GM12892 (cell line): ENCODE results near the gene SLC25A22.

ENCODE experiments used
- POLR2A ChIP-seq: IDR thresholded peaks from 2 replicates; pipeline ENCODE4 v1.6.1; 2011; ENCODE audit warnings: low read depth, low read length, control low read depth
- POLR2AphosphoS5 ChIP-seq: IDR thresholded peaks from 2 replicates; pipeline ENCODE4 v1.6.1; 2011; ENCODE audit warnings: low read depth, low read length, control low read depth
- TAF1 ChIP-seq: IDR thresholded peaks from 2 replicates; pipeline ENCODE4 v1.6.1; 2011; ENCODE audit warnings: low read depth, mild to moderate bottlenecking, control low read depth, low read length, borderline replicate concordance

DNA sequence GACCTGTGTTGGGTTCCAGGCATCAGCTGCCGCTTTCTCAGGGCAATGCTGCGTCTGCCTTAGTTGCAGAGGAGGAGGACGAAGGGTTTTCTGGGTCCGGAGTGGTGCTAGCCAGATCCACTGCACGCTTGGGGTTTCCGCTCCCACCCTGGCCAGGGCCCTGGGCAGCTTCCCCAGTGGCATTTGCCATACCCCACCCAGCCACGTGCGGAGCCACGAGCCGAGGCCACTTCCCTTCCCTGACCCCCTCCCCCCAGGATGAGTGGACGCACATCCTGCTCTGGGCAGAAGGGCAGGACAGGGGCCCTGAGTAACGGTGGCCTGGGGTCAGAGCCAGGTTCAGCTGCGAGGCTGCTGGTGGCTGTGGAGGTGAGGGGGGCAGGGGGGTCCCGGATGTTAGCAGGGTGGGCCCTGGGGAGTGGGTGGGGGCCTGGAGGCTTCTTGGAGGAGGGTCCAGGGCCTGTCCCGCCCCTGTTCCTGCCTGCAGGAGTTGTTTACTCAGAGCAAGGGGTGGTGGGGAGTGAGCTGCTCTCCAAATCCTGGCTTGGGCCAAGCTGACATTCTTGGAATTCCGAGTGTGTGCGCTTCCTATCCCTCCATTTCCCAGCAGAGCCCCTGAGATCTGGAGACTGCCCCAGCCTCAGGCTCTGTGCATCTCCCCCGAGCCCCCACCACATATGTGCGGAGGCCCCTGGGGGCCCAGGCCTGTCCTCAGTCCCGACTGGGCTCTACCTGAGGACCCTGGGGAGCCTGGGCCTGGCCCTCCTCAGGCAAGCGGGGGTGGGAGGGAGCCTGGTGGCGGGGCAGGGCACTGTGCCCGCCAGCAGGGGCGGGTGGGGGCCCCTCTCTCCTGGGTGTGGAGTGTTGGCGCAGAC lies 46.0 kb upstream of the SLC25A22 start:
- TF ChIP-seq POLR2AphosphoS5 (no peak), TAF1 (no peak), POLR2A (no peak)
